ENCODE data around the gene COX6B2.

- no peak for TF ChIP-seq CTCF (IDR thresholded peaks at IDR 0.05)
- TF ChIP-seq POLR2A (IDR thresholded peaks at IDR 0.05): no peak
Measured at GRCh38 chr19:55345101-55345817, 9.3 kb downstream of the COX6B2 start.
